HG03571 (cell line): ENCODE data around the gene SEMA4C.
"Not testable (repeated sequence)": the region's sequence is repeated elsewhere in the genome, so short reads cannot be mapped to it uniquely, and the experiment has no call there.

ENCODE experiments used
- ATAC-seq: cut with Tn5 transposase; IDR thresholded peaks from one replicate; pipeline ENCODE4 v1.9.1; 2021; ENCODE audit not compliant: unreplicated experiment

Gene SEMA4C

GRCh38 chr2:96897491-96898134 is 27.7 kb upstream of the SEMA4C start:
- ATAC-seq, result no peak

- no peak for ATAC-seq
Observed at GRCh38 chr2:96895746-96896651, 26.1 kb upstream of the SEMA4C start.

DNA sequence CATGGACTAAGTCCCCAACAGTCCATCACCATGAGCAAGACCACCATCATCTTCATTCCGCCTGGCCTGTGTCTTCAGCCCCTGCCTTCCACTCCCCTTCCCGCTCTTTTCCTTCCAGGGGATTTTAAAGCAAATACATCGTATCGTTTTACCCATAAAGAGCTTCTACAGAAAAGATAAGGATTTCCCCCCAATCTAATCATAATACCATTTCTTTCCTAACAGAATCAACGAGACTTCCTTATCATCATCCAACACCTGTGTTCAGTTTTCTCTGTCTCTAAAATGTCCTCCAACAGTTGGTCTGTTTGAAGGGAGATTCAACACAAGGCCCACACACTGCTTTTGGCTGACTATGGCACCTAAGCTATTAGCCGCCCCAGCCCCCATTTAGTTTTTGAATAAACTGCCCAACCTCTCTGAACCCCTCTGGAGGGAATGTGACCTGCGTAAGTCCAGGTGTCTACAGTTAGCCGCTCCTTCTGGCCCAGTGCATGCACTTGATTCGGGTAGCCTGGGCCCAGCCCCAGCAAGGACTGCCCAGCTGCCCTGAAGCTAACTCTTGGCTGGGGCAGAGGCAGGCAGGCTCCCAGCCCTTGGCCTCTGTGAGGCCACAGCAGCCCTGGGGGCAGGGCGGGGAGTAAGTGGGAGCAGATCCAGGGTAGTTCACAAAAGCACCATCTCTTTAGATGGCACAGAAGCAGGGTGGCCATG is 25.3 kb upstream of the SEMA4C start:
- no peak for ATAC-seq

GRCh38 chr2:96894151-96894531 is 24.3 kb upstream of the SEMA4C start:
- ATAC-seq, result no peak

- no peak for ATAC-seq
Observed at GRCh38 chr2:96893289-96894150, 23.6 kb upstream of the SEMA4C start.

GRCh38 chr2:96891591-96892333 is 21.9 kb upstream of the SEMA4C start:
- ATAC-seq, result no peak

GRCh38 chr2:96890726-96891385 is 21.0 kb upstream of the SEMA4C start:
- no peak for ATAC-seq

GRCh38 chr2:96890252-96890651 is 20.4 kb upstream of the SEMA4C start:
- ATAC-seq, result no peak

DNA sequence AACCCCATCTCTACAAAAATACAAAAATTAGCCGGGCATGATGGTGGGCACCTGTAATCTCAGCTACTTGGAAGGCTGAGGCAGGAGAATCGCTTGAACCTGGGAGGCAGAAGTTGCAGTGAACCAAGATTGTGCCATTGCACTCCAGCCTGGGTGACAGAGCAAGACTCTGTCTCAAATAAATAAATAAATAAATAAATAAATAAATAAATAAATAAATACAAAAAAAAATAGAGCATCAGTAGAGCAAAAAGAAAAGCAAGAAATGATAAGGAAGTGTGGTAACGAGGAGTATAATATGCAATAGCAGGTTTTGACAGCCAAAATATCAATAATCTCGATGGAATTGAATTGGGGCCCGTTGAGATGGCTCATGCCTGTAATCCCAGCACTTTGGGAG is 19.6 kb upstream of the SEMA4C start:
- not testable (repeated sequence) for ATAC-seq

- no peak for ATAC-seq
Observed at GRCh38 chr2:96888072-96889011, 18.5 kb upstream of the SEMA4C start.

GRCh38 chr2:96887493-96888012 is 17.7 kb upstream of the SEMA4C start:
- ATAC-seq, result no peak

GRCh38 chr2:96885432-96886347 is 15.8 kb upstream of the SEMA4C start:
- ATAC-seq, result no peak

GRCh38 chr2:96884299-96885094 is 14.6 kb upstream of the SEMA4C start:
- no peak for ATAC-seq

- no peak for ATAC-seq
Observed at GRCh38 chr2:96883306-96883705, 13.4 kb upstream of the SEMA4C start.

DNA sequence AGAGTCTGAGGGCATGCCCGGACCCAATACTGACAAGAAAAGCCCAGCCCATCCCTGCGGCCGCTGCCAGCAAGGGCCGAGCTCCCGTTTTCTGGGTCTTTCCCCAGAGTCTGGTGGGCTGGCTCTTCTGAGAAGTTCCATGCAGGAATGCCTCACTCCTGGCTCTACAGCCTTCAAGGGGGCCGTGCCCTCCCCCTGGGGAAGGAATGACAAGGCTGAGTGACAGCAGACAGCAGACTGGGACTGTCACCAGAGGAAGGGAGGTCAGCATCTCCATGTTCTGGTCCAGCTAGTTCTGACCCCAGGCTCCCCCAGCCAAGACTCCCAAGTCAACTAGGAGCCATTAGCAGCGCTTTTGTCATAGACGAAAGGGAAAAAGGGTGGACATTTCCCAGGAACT is 13.0 kb upstream of the SEMA4C start:
- no peak for ATAC-seq

DNA sequence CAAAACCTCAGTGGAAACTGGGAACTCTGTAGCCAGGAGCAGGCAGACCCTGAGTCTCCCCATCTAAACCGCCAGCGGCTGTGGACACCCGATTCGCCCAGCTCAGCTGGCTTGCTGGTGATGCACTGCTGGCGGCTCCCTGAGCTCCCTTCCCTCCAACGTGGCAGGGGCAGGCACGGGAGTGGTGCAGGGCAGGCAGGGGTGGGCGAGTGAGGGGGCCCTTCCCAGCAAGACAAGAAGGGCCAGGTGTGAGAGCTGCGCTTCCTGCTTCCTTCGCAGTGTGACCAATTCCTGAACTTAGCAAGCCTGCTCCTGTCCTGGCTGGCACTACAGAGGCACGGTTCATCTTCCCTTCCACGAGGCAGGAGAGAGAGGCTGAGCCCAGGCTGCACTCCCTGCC is 12.3 kb upstream of the SEMA4C start:
- ATAC-seq, result no peak
